BLaER1 (cell line): ENCODE data around the gene FBXO48.

Source experiments
- H3K27ac ChIP-seq: shearing (Covaris generic); formaldehyde crosslinking; 2 replicates; pipeline ENCODE4 v1.8.1; 2022
- H3K27me3 ChIP-seq: shearing (Covaris generic); formaldehyde crosslinking; 2 replicates; pipeline ENCODE4 v1.8.1; 2022
- H3K36me3 ChIP-seq: shearing (Covaris generic); formaldehyde crosslinking; 2 replicates; pipeline ENCODE4 v1.8.1; 2022
- H3K4me1 ChIP-seq: shearing (Covaris generic); formaldehyde crosslinking; 2 replicates; pipeline ENCODE4 v1.8.1; 2022
- H3K4me2 ChIP-seq: shearing (Covaris generic); formaldehyde crosslinking; 2 replicates; pipeline ENCODE4 v1.8.1; 2022
- H3K4me3 ChIP-seq: shearing (Covaris generic); formaldehyde crosslinking; 2 replicates; pipeline ENCODE4 v1.8.1; 2022
- H3K9ac ChIP-seq: shearing (Covaris generic); formaldehyde crosslinking; 2 replicates; pipeline ENCODE4 v1.8.1; 2022
- H3K9me3 ChIP-seq: shearing (Covaris generic); formaldehyde crosslinking; 2 replicates; pipeline ENCODE4 v1.8.1; 2022
- H4K20me1 ChIP-seq: shearing (Covaris generic); formaldehyde crosslinking; 2 replicates; pipeline ENCODE4 v1.8.1; 2022
- Cebpa-rat ChIP-seq: shearing (Covaris generic); IDR thresholded peaks from 2 replicates; pipeline ENCODE4 v1.8.1; 2022

FBXO48 gene

DNA sequence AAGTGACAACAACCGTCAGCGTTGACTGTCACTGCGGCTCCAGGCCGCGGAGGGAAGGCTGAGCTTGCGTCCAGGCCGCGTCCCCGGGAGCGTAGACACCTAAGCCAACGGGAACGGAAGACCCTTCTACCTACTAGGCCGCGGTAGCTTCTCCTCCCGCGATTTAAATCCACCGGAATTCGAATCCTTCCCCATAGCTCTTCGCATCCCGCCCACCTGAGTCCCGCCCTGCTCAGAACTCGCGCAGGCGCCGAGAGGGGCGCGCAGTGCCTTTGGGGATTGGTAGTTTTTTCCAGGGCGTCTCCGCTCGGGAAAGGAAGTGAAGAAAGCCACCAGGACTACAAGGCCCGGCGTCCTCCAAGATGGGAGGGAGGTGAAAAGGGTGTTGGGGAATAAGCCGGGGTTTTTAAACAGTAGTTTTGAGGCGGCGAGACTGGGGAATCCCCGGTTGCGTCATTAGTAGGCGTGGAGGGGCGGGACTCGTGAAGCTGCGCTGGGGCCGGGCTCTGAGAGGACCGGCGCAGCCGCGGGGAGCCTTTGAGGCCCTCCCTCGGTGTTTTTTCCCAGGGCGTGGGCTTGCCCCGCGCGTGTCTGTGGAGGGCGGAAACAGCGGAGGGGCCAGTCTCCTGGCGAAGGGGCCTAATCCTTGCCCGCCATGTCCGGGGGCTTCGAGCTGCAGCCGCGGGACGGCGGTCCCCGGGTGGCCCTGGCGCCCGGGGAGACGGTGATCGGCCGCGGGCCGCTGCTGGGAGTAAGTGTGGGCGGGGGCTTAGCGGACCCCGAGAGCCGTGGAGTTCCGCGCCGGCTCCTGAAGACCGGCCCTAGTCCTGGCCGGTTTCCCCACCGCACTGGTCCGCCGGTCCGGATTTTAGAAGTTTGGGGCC lies at the start of gene FBXO48, which contains the start of gene APLF:
Gene FBXO48, minus strand, starts transcription at position 218 of the 884 bp plus-strand sequence. CDS start 2,149 bp downstream, outside the sequence.
Gene APLF, plus strand, starts transcription at position 509 of the 884 bp plus-strand sequence. Its CDS starts 147 bp downstream, at position 656.
- peak; percentile 93 for TF ChIP-seq Cebpa-rat
- H3K9ac ChIP-seq = peak within 1 kb of the TSS; percentile 93

DNA sequence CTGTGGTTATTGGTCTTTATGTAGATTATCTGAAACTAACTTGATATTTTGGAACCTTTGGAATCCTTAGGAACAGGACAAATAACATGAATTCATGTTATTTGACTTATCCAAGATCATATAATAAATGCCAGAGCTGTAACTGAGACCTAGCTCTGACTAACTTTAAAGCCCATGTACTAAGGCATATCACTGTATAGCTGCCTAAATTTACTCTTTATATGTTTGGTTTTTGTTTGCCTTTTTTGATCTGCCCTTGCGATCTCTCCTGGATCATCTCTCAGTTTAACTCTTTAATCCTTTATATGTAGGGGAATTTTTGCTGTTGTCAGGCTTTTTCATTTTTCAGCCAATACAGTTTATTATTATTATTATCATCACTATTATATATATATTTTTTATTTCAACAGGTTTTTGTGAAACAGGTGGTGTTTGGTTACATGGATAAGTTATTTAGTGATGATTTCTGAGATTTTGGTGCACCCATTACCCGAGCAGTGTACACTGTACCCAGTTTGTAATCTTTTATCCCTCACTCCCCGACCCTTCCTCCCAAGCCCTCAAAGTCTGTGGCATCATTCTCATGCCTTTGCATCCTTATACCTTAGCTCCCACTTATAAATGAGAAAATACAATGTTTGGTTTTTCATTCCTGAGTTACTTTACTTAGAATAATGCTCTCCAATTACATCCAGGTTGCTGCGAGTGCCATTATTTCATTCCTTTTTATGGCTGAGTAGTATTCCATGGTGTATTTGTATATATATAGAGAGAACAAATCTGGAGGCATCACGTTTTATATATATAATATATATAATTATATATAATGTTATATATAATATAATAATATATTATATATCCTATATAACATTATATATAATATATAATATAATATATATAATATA lies 49.2 kb upstream of the FBXO48 start:
- no peaks in the 10 kb centered on the region for H3K27me3 ChIP-seq
- no peak overlapping the region for H3K9ac ChIP-seq
- TF ChIP-seq Cebpa-rat = no peak
- no peak overlapping the region for H3K27ac ChIP-seq
- H3K4me2 ChIP-seq = no peak overlapping the region
- H3K4me3 ChIP-seq = no peak overlapping the region
- H3K36me3 ChIP-seq = no peaks in the 10 kb centered on the region
- 0 out of 2 replicates have a peak, but pooled peaks cover 6% of the 10 kb centered on the region for H3K9me3 ChIP-seq
- peaks cover 19% of the 10 kb centered on the region for H3K4me1 ChIP-seq
- H4K20me1 ChIP-seq = no peaks in the 10 kb centered on the region

More for the DNA sequence above, at the start of gene FBXO48, which contains the start of gene APLF:
- peak within 1 kb of the TSS; percentile 78 for H3K4me3 ChIP-seq
- H3K9me3 ChIP-seq = no peaks in the 10 kb centered on the region
- H3K36me3 ChIP-seq = no peaks in the 10 kb centered on the region
- H3K4me1 ChIP-seq = peaks cover 22% of the 10 kb centered on the region
- peak within 1 kb of the TSS; percentile 91 for H3K4me2 ChIP-seq
- no peaks in the 10 kb centered on the region for H3K27me3 ChIP-seq
- H3K27ac ChIP-seq = peak within 1 kb of the TSS; percentile 87
- no peaks in the 10 kb centered on the region for H4K20me1 ChIP-seq

DNA sequence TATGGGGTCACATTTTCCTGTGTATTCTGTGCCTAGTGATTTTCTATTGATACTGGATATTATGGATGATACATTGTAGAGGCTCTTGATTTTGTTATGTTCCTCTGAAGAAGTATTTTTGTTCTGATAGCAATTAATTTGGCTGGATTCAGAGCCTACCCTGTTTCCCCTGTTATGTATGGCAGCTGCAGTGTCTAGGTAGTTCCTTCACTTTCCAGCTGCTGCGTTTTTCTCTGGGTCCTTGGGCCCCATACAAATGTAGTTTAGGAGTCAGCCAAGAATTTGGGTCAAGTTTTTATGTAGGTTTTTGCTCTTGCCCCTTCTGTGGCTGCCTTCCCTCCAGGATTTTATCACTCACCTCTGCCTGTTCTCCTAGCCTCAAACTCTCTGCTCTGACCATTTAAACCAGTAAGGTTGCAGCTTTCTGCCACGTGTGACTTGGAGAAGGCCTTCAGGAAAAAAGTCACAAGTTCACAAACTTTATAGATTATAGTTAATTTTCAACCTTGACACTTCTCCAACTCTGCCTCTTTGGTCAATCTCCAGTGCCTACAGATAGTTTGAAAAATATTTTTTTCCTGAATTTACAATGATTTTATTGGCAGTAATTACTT lies 47.3 kb upstream of the FBXO48 start:
- TF ChIP-seq Cebpa-rat = no peak
- H3K27me3 ChIP-seq = no peaks in the 10 kb centered on the region
- no peaks in the 10 kb centered on the region for H4K20me1 ChIP-seq
- peaks cover 6% of the 10 kb centered on the region; the same call in 1 of the 2 replicates for H3K9me3 ChIP-seq
- H3K4me3 ChIP-seq = no peak overlapping the region
- no peak overlapping the region for H3K9ac ChIP-seq
- no peak overlapping the region for H3K4me2 ChIP-seq
- no peak overlapping the region for H3K27ac ChIP-seq
- no peaks in the 10 kb centered on the region for H3K36me3 ChIP-seq
- peaks cover 19% of the 10 kb centered on the region for H3K4me1 ChIP-seq

DNA sequence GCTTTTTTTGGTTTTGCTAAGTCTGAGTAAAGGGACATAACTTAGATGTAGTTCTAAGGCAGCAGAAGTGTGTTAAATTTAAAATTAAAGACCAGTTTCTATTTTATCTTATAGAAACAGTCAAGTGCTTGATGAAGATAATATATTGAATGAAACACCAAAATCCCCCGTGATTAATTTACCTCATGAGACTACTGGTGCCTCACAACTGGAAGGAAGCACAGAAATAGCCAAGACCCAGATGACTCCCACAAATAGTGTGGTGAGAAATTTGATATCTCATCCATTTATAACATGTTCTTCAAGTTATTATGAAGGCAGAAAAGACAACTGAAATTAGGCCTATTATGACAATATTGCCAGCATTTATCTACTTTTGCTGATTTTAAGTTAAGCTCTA lies 45.9 kb upstream of the FBXO48 start:
- Histone ChIP-seq H3K4me1 (peaks cover 19% of the 10 kb centered on the region), H3K4me2 (peak overlapping the region; percentile 49), H3K27ac (no peak overlapping the region), H3K27me3 (no peaks in the 10 kb centered on the region), H3K36me3 (no peaks in the 10 kb centered on the region), H3K4me3 (no peak overlapping the region), H3K9me3 (peaks cover 11% of the 10 kb centered on the region; the same call in 1 of the 2 replicates), H4K20me1 (no peaks in the 10 kb centered on the region), H3K9ac (no peak overlapping the region)
- TF ChIP-seq Cebpa-rat = no peak

GRCh38 chr2:68512326-68512725 lies 45.2 kb upstream of the FBXO48 start:
- Histone ChIP-seq H4K20me1 (no peaks in the 10 kb centered on the region), H3K4me3 (no peak overlapping the region), H3K27ac (no peak overlapping the region), H3K36me3 (no peaks in the 10 kb centered on the region), H3K9me3 (peaks cover 11% of the 10 kb centered on the region; the same call in 1 of the 2 replicates), H3K4me2 (peak overlapping the region; percentile 49), H3K9ac (no peak overlapping the region), H3K4me1 (peaks cover 19% of the 10 kb centered on the region), H3K27me3 (no peaks in the 10 kb centered on the region)
- no peak for TF ChIP-seq Cebpa-rat

DNA sequence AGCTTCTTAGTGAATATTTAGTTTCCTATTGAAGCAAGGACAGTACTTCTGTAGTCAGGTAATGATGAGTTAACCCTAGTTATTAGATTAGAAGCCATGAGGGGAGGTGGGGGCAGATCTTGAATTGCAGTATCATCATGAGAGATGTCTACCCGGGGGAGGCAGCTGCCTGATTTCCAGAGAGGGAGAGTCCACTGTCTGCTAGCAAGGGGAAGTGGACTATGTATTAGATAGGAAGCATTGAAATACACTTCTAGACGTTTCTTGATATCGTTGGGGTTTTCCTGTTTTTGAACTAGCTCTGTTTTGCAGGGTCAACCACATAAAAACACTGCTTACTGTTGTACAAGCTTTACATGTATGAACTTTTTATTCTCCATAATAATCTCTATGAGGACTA lies 39.1 kb upstream of the FBXO48 start:
- H3K27me3 ChIP-seq = no peaks in the 10 kb centered on the region
- H3K27ac ChIP-seq = no peak overlapping the region
- H3K4me2 ChIP-seq = peak overlapping the region; percentile 31
- no peak overlapping the region for H3K9ac ChIP-seq
- H3K9me3 ChIP-seq = peaks cover 6% of the 10 kb centered on the region; the same call in 1 of the 2 replicates
- H3K4me1 ChIP-seq = peaks cover 9% of the 10 kb centered on the region
- no peak for TF ChIP-seq Cebpa-rat
- no peaks in the 10 kb centered on the region for H3K36me3 ChIP-seq
- H4K20me1 ChIP-seq = no peaks in the 10 kb centered on the region
- no peak overlapping the region for H3K4me3 ChIP-seq

DNA sequence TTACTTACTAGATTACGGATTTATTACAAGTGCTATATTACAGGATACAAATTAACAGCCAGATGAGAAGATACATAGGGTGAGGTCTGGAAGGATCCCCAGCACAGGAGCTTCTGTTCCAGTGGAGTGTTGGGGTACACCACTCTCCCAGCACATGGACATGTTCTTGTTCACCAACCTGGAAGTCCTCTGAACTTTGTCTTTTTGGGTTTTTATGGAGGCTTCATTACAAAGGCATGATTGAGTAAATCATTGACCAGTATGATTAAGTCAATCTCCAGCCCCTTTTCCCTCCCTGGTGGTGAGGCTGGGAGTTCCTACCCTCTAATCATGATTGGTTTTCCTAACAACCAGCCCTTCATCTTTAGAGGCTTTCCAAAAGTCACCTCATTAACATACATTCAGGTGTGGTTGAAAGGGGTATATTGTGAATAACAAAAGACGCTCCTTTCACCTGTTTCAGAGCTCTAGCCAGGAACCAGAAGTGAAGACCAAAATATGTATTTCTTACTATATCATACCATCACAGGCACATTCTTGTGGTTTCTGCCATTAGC lies 38.6 kb upstream of the FBXO48 start:
- Histone ChIP-seq H3K4me2 (peak overlapping the region; percentile 31), H3K9me3 (peaks cover 6% of the 10 kb centered on the region; the same call in 1 of the 2 replicates), H3K27me3 (no peaks in the 10 kb centered on the region), H3K27ac (no peak overlapping the region), H3K36me3 (no peaks in the 10 kb centered on the region), H3K4me1 (peaks cover 9% of the 10 kb centered on the region), H3K9ac (no peak overlapping the region), H3K4me3 (no peak overlapping the region), H4K20me1 (no peaks in the 10 kb centered on the region)
- no peak for TF ChIP-seq Cebpa-rat

GRCh38 chr2:68501768-68502167 lies 34.7 kb upstream of the FBXO48 start:
- H3K4me2 ChIP-seq = no peak overlapping the region
- no peak overlapping the region for H3K4me3 ChIP-seq
- H3K27me3 ChIP-seq = no peaks in the 10 kb centered on the region
- H3K36me3 ChIP-seq = no peaks in the 10 kb centered on the region
- H3K4me1 ChIP-seq = peaks cover 9% of the 10 kb centered on the region
- peaks cover 5% of the 10 kb centered on the region for H3K9me3 ChIP-seq
- TF ChIP-seq Cebpa-rat = no peak
- no peaks in the 10 kb centered on the region for H4K20me1 ChIP-seq
- no peak overlapping the region for H3K27ac ChIP-seq
- H3K9ac ChIP-seq = no peak overlapping the region

DNA sequence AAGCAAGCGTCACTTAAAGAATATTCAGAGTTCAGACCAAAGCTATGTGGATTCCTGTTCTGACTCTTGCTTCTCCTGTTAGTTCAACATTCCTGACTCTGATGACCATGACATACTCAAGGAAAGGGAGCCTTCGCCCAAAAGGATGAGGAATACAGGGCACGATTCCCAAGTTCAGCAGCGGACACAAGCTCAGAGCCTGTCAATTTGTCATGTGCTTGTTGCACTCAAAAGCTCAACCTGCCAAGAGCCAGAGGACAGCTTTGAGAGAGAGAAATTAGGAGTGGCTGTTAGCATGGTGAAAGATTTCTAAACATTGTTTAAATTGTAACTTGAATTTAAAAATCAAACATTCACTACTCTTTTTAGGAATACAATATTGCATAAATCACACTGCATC lies 33.6 kb upstream of the FBXO48 start:
- Histone ChIP-seq H3K36me3 (0 out of 2 replicates have a peak, but pooled peaks cover 6% of the 10 kb centered on the region), H3K4me1 (peaks cover under 1% of the 10 kb centered on the region; the same call in 1 of the 2 replicates), H3K4me3 (no peak overlapping the region), H3K9me3 (peaks cover 16% of the 10 kb centered on the region), H3K27ac (no peak overlapping the region), H3K27me3 (no peaks in the 10 kb centered on the region), H3K4me2 (no peak overlapping the region), H4K20me1 (no peaks in the 10 kb centered on the region), H3K9ac (no peak overlapping the region)
- no peak for TF ChIP-seq Cebpa-rat
